Measurements from ENCODE around the gene HIVEP1.

HIVEP1 gene

GRCh38 chr6:12132351-12133222 is 120.5 kb downstream of the HIVEP1 start:
- TF ChIP-seq CTCF (IDR thresholded peaks at IDR 0.05; ENCODE audit: low read depth, low read length) = no peak
- H3K4me3 ChIP-seq (ENCODE audit: low read depth, low read length) = no peak overlapping the region

GRCh38 chr6:12134581-12134980 is 122.5 kb downstream of the HIVEP1 start:
- no peak overlapping the region for H3K4me3 ChIP-seq (ENCODE audit: low read depth, low read length)
- no peak for TF ChIP-seq CTCF (IDR thresholded peaks at IDR 0.05; ENCODE audit: low read depth, low read length)

- no peak for TF ChIP-seq CTCF (IDR thresholded peaks at IDR 0.05; ENCODE audit: low read depth, low read length)
- no peak overlapping the region for H3K4me3 ChIP-seq (ENCODE audit: low read depth, low read length)
Measured at GRCh38 chr6:12134991-12135390, 122.9 kb downstream of the HIVEP1 start.

- H3K4me3 ChIP-seq (ENCODE audit: low read depth, low read length) = no peak overlapping the region
- TF ChIP-seq CTCF (IDR thresholded peaks at IDR 0.05; ENCODE audit: low read depth, low read length) = no peak
Measured at GRCh38 chr6:12136905-12137304, 124.8 kb downstream of the HIVEP1 start.

GRCh38 chr6:12137480-12137879 is 125.4 kb downstream of the HIVEP1 start:
- no peak overlapping the region for H3K4me3 ChIP-seq (ENCODE audit: low read depth, low read length)
- TF ChIP-seq CTCF (IDR thresholded peaks at IDR 0.05; ENCODE audit: low read depth, low read length) = no peak

GRCh38 chr6:12138381-12138780 is 126.3 kb downstream of the HIVEP1 start:
- no peak overlapping the region for H3K4me3 ChIP-seq (ENCODE audit: low read depth, low read length)
- TF ChIP-seq CTCF (IDR thresholded peaks at IDR 0.05; ENCODE audit: low read depth, low read length) = no peak

GRCh38 chr6:12138936-12139335 is 126.8 kb downstream of the HIVEP1 start:
- H3K4me3 ChIP-seq (ENCODE audit: low read depth, low read length) = no peak overlapping the region
- no peak for TF ChIP-seq CTCF (IDR thresholded peaks at IDR 0.05; ENCODE audit: low read depth, low read length)

All from WI38 (cell line).